ENCODE measurements around the gene HHEX.

HHEX gene

GRCh38 chr10:92693534-92693893 is 3.8 kb downstream of the HHEX start:
- no CpG with 5 or more reads among the region's 1 CpG for WGBS
- H3K27ac ChIP-seq (ENCODE audit: low read depth, low read length): no peak overlapping the region
- H3K9ac ChIP-seq (ENCODE audit: low read depth, low read length): no peak overlapping the region
- H3K9me3 ChIP-seq (ENCODE audit: insufficient read depth, low read depth, low read length): no peaks in the 10 kb centered on the region
- no peaks in the 10 kb centered on the region for H3K36me3 ChIP-seq (ENCODE audit: insufficient read depth, low read length)
- H3K27me3 ChIP-seq (ENCODE audit: insufficient read depth, low read length): peaks cover 99% of the 10 kb centered on the region
- no peak overlapping the region for H3K4me3 ChIP-seq (ENCODE audit: low read length)
- peaks cover 36% of the 10 kb centered on the region for H3K4me1 ChIP-seq (ENCODE audit: insufficient read depth, low read length)

GRCh38 chr10:92695679-92696605 is 6.2 kb downstream of the HHEX start:
- Histone ChIP-seq H3K36me3 (ENCODE audit: insufficient read depth, low read length) (no peaks in the 10 kb centered on the region), H3K9ac (ENCODE audit: low read depth, low read length) (no peak overlapping the region), H3K9me3 (ENCODE audit: insufficient read depth, low read depth, low read length) (no peaks in the 10 kb centered on the region), H3K27ac (ENCODE audit: low read depth, low read length) (no peak overlapping the region), H3K27me3 (ENCODE audit: insufficient read depth, low read length) (peaks cover 100% of the 10 kb centered on the region), H3K4me1 (ENCODE audit: insufficient read depth, low read length) (peaks cover 32% of the 10 kb centered on the region), H3K4me3 (ENCODE audit: low read length) (peak overlapping the region; percentile 51)
- WGBS: 7% methylated on average over 61 of the region's 61 CpGs

- peak overlapping the region; percentile 51; the same call in 1 of the 2 replicates for H3K4me3 ChIP-seq (ENCODE audit: low read length)
- H3K9me3 ChIP-seq (ENCODE audit: insufficient read depth, low read depth, low read length): no peaks in the 10 kb centered on the region
- H3K27me3 ChIP-seq (ENCODE audit: insufficient read depth, low read length): peaks cover 100% of the 10 kb centered on the region
- H3K9ac ChIP-seq (ENCODE audit: low read depth, low read length): no peak overlapping the region
- peaks cover 28% of the 10 kb centered on the region for H3K4me1 ChIP-seq (ENCODE audit: insufficient read depth, low read length)
- H3K36me3 ChIP-seq (ENCODE audit: insufficient read depth, low read length): no peaks in the 10 kb centered on the region
- 85% methylated on average over 7 of the region's 7 CpGs for WGBS
- no peak overlapping the region for H3K27ac ChIP-seq (ENCODE audit: low read depth, low read length)
Measured at GRCh38 chr10:92696606-92697383, 7.0 kb downstream of the HHEX start.

GRCh38 chr10:92697663-92698511 is 8.1 kb downstream of the HHEX start:
- H3K4me1 ChIP-seq (ENCODE audit: insufficient read depth, low read length): peaks cover 19% of the 10 kb centered on the region
- no peak overlapping the region for H3K9ac ChIP-seq (ENCODE audit: low read depth, low read length)

GRCh38 chr10:92699193-92699517 is 9.4 kb downstream of the HHEX start:
- no peaks in the 10 kb centered on the region for H3K36me3 ChIP-seq (ENCODE audit: insufficient read depth, low read length)
- no peak overlapping the region for H3K27ac ChIP-seq (ENCODE audit: low read depth, low read length)
- H3K4me1 ChIP-seq (ENCODE audit: insufficient read depth, low read length): peaks cover 10% of the 10 kb centered on the region
- 16% methylated on average over 3 of the region's 3 CpGs for WGBS
- H3K9ac ChIP-seq (ENCODE audit: low read depth, low read length): 0 out of 2 replicates have a peak overlapping the region, but pooled peaks have one; percentile 17
- H3K9me3 ChIP-seq (ENCODE audit: insufficient read depth, low read depth, low read length): no peaks in the 10 kb centered on the region
- H3K27me3 ChIP-seq (ENCODE audit: insufficient read depth, low read length): peaks cover 76% of the 10 kb centered on the region
- peak overlapping the region; percentile 66 for H3K4me3 ChIP-seq (ENCODE audit: low read length)

More at GRCh38 chr10:92697663-92698511, 8.1 kb downstream of the HHEX start:
- 76% methylated on average over 7 of the region's 7 CpGs for WGBS
- peaks cover 89% of the 10 kb centered on the region for H3K27me3 ChIP-seq (ENCODE audit: insufficient read depth, low read length)
- no peak overlapping the region for H3K4me3 ChIP-seq (ENCODE audit: low read length)
- H3K9me3 ChIP-seq (ENCODE audit: insufficient read depth, low read depth, low read length): no peaks in the 10 kb centered on the region
- H3K36me3 ChIP-seq (ENCODE audit: insufficient read depth, low read length): no peaks in the 10 kb centered on the region
- no peak overlapping the region for H3K27ac ChIP-seq (ENCODE audit: low read depth, low read length)

- Histone ChIP-seq H3K36me3 (ENCODE audit: insufficient read depth, low read length) (no peaks in the 10 kb centered on the region), H3K4me3 (ENCODE audit: low read length) (peak overlapping the region; percentile 66), H3K27me3 (ENCODE audit: insufficient read depth, low read length) (peaks cover 70% of the 10 kb centered on the region), H3K27ac (ENCODE audit: low read depth, low read length) (no peak overlapping the region), H3K9me3 (ENCODE audit: insufficient read depth, low read depth, low read length) (no peaks in the 10 kb centered on the region), H3K9ac (ENCODE audit: low read depth, low read length) (peak overlapping the region; percentile 17; the same call in 1 of the 2 replicates), H3K4me1 (ENCODE audit: insufficient read depth, low read length) (peaks cover 5% of the 10 kb centered on the region)
- WGBS: 2% methylated on average over 28 of the region's 32 CpGs
Measured at GRCh38 chr10:92699518-92700381, 10.0 kb downstream of the HHEX start.

GRCh38 chr10:92702301-92702916 is 12.7 kb downstream of the HHEX start:
- Histone ChIP-seq H3K4me3 (ENCODE audit: low read length) (no peak overlapping the region), H3K27me3 (ENCODE audit: insufficient read depth, low read length) (peaks cover 44% of the 10 kb centered on the region), H3K36me3 (ENCODE audit: insufficient read depth, low read length) (no peaks in the 10 kb centered on the region), H3K9me3 (ENCODE audit: insufficient read depth, low read depth, low read length) (no peaks in the 10 kb centered on the region), H3K9ac (ENCODE audit: low read depth, low read length) (no peak overlapping the region), H3K4me1 (ENCODE audit: insufficient read depth, low read length) (no peaks in the 10 kb centered on the region; the same call in 1 of the 2 replicates), H3K27ac (ENCODE audit: low read depth, low read length) (no peak overlapping the region)
- 87% methylated on average over 4 of the region's 4 CpGs for WGBS

GRCh38 chr10:92712016-92712889 is 22.5 kb downstream of the HHEX start:
- Histone ChIP-seq H3K36me3 (ENCODE audit: insufficient read depth, low read length) (no peaks in the 10 kb centered on the region), H3K27ac (ENCODE audit: low read depth, low read length) (no peak overlapping the region), H3K27me3 (ENCODE audit: insufficient read depth, low read length) (no peaks in the 10 kb centered on the region), H3K4me1 (ENCODE audit: insufficient read depth, low read length) (no peaks in the 10 kb centered on the region), H3K9me3 (ENCODE audit: insufficient read depth, low read depth, low read length) (peaks cover 4% of the 10 kb centered on the region; the same call in 1 of the 2 replicates), H3K4me3 (ENCODE audit: low read length) (no peak overlapping the region), H3K9ac (ENCODE audit: low read depth, low read length) (no peak overlapping the region)
- WGBS: 93% methylated on average over 10 of the region's 10 CpGs

- H3K9ac ChIP-seq (ENCODE audit: low read depth, low read length): no peak overlapping the region
- 86% methylated on average over 7 of the region's 7 CpGs for WGBS
- no peaks in the 10 kb centered on the region for H3K4me1 ChIP-seq (ENCODE audit: insufficient read depth, low read length)
- H3K27me3 ChIP-seq (ENCODE audit: insufficient read depth, low read length): no peaks in the 10 kb centered on the region
- H3K4me3 ChIP-seq (ENCODE audit: low read length): no peak overlapping the region
- H3K9me3 ChIP-seq (ENCODE audit: insufficient read depth, low read depth, low read length): peaks cover 4% of the 10 kb centered on the region; the same call in 1 of the 2 replicates
- H3K36me3 ChIP-seq (ENCODE audit: insufficient read depth, low read length): no peaks in the 10 kb centered on the region
- no peak overlapping the region for H3K27ac ChIP-seq (ENCODE audit: low read depth, low read length)
Measured at GRCh38 chr10:92714152-92714845, 24.5 kb downstream of the HHEX start.

All from HUES64 (cell line).